GM19324 (cell line): ENCODE results near the gene TDP2.
"Not testable (repeated sequence)": the region's sequence is repeated elsewhere in the genome, so short reads cannot be mapped to it uniquely, and the experiment has no call there.

ENCODE experiments used
- ATAC-seq: cut with Tn5 transposase; IDR thresholded peaks from one replicate; pipeline ENCODE4 v1.9.1; 2021; ENCODE audit warnings: mild to moderate bottlenecking, moderate library complexity; ENCODE audit not compliant: unreplicated experiment, low FRiP score

TDP2 gene

GRCh38 chr6:24655215-24655614, 11.5 kb downstream of the TDP2 start:
- ATAC-seq: no peak

- ATAC-seq: no peak
Observed at GRCh38 chr6:24650365-24650764, 16.3 kb downstream of the TDP2 start.

GRCh38 chr6:24649691-24650090, 17.0 kb downstream of the TDP2 start:
- ATAC-seq: no peak

- ATAC-seq: no peak
Observed at GRCh38 chr6:24648276-24648675, 18.4 kb downstream of the TDP2 start.

- no peak for ATAC-seq
Observed at GRCh38 chr6:24646771-24647170, 19.9 kb downstream of the TDP2 start.

- ATAC-seq: no peak
Observed at GRCh38 chr6:24644377-24644776, 22.3 kb downstream of the TDP2 start.

GRCh38 chr6:24643920-24644319, 22.8 kb downstream of the TDP2 start:
- ATAC-seq: no peak

GRCh38 chr6:24642061-24642460, 24.6 kb downstream of the TDP2 start:
- ATAC-seq: no peak

- ATAC-seq: not testable (repeated sequence)
Observed at GRCh38 chr6:24640631-24641030, 26.1 kb downstream of the TDP2 start.

- no peak for ATAC-seq
Observed at GRCh38 chr6:24640166-24640565, 26.5 kb downstream of the TDP2 start.

- ATAC-seq: no peak
Observed at GRCh38 chr6:24636681-24637080, 30.0 kb downstream of the TDP2 start.

GRCh38 chr6:24632573-24632972, 34.1 kb downstream of the TDP2 start:
- ATAC-seq: no peak

GRCh38 chr6:24631671-24632070, 35.0 kb downstream of the TDP2 start:
- no peak for ATAC-seq

GRCh38 chr6:24630856-24631505, 35.7 kb downstream of the TDP2 start:
- ATAC-seq: no peak

- ATAC-seq: no peak
Observed at GRCh38 chr6:24621626-24622289, 44.9 kb downstream of the TDP2 start.

- no peak for ATAC-seq
Observed at GRCh38 chr6:24620637-24621036, 46.1 kb downstream of the TDP2 start.

- no peak for ATAC-seq
Observed at GRCh38 chr6:24619661-24620060, 47.0 kb downstream of the TDP2 start.

- no peak for ATAC-seq
Observed at GRCh38 chr6:24614648-24615047, 52.1 kb downstream of the TDP2 start.

- no peak for ATAC-seq
Observed at GRCh38 chr6:24614043-24614420, 52.7 kb downstream of the TDP2 start.

- no peak for ATAC-seq
Observed at GRCh38 chr6:24613361-24614042, 53.2 kb downstream of the TDP2 start.

GRCh38 chr6:24610672-24611071, 56.0 kb downstream of the TDP2 start:
- no peak for ATAC-seq
